Kidney (tissue), 14 donors: ENCODE data around the gene VWA3A. TPM values are rescaled to one million over a fixed set of nuclear protein-coding genes. Genes with fewer than 3 reads are reported as not detected.
"Not testable (repeated sequence)": the region's sequence is repeated elsewhere in the genome, so short reads cannot be mapped to it uniquely, and the experiment has no call there.

Experiments used
- DNase-seq, 5 donors: peaks; one replicate each; pipeline ENCODE4 v3.0.0-alpha.2; 2013 to 2020
- FAIRE-seq: peaks from 2 replicates; lab custom pipeline; 2012; peaks lifted over from hg19 to GRCh38; lab: Jason Lieb, UNC
- H3K27ac ChIP-seq, 2 donors: one replicate each; pipeline ENCODE4 v1.7.0; 2013; ENCODE audit warnings: low read depth in 2 of 2, low read length in 2 of 2, inconsistent platforms in 1 of 2
- H3K27me3 ChIP-seq: one replicate; pipeline ENCODE4 v1.7.1; 2013; ENCODE audit warnings: low read length, inconsistent platforms; ENCODE audit not compliant: control insufficient read depth, insufficient read depth
- H3K36me3 ChIP-seq, 3 donors: one replicate each; pipeline versions ENCODE4 v1.7.0 to v1.7.1; 2013; ENCODE audit warnings: low read length in 3 of 3, control low read depth in 1 of 3, inconsistent platforms in 1 of 3; ENCODE audit not compliant: insufficient read depth in 3 of 3, control insufficient read depth in 2 of 3
- H3K4me1 ChIP-seq, 3 donors: one replicate each; pipeline versions ENCODE4 v1.7.0 to v1.7.1; 2013; ENCODE audit warnings: low read length in 3 of 3, inconsistent platforms in 1 of 3, low read depth in 1 of 3; ENCODE audit not compliant: control insufficient read depth in 2 of 3, insufficient read depth in 2 of 3
- H3K4me3 ChIP-seq, 3 donors: one replicate each; pipeline versions ENCODE4 v1.7.0 to v1.8.1; 2013; ENCODE audit warnings: low read length in 3 of 3, control low read depth in 1 of 3, inconsistent platforms in 1 of 3
- H3K9ac ChIP-seq, 3 donors: one replicate each; pipeline versions ENCODE4 v1.7.0 to v1.7.1; 2013; ENCODE audit warnings: low read length in 3 of 3, control low read depth in 1 of 3, inconsistent platforms in 1 of 3
- H3K9me3 ChIP-seq, 3 donors: one replicate each; pipeline versions ENCODE4 v1.7.0 to v1.7.1; 2013; ENCODE audit warnings: low read length in 3 of 3, control low read depth in 1 of 3, inconsistent platforms in 1 of 3; ENCODE audit not compliant: control insufficient read depth in 2 of 3, insufficient read depth in 1 of 3
- CTCF ChIP-seq: IDR thresholded peaks from 3 replicates; pipeline ENCODE4 v1.5.1; 2012; ENCODE audit warnings: mild to moderate bottlenecking, moderate library complexity, borderline replicate concordance; ENCODE audit not compliant: insufficient read depth; ENCODE audit errors: extremely low read depth
- intact Hi-C: fragments of 100-400 bp; cut with DNase I; formaldehyde crosslinking; loops from one replicate; pipeline ENCODE4 v1.11.1; 2022
- polyA plus RNA-seq: library from polyadenylated mRNA; stranded (reverse); fragments of 350-450 nt; fragmentation: Illumina TruSeq; extraction: RNeasy Lipid Tissue Mini Kit (QIAGEN cat#74804); gene quantifications from one replicate; pipeline ENCODE4 v1.2.3, GENCODE V29; 2014; ENCODE audit warnings: low read depth, low replicate concordance; ENCODE audit not compliant: insufficient read depth
- total RNA-seq: library from RNA; stranded (reverse); fragmentation: NEBNext Ultra II Directional; extraction: Animal tissue kit (Norgen Biotek cat#: 25700); gene quantifications from one replicate; pipeline ENCODE4 v1.2.1, GENCODE V29; 2021
- donor health status: control.
- donor health status: control.
- donor health status: control.
- donor health status: control.
- donor health status: control.
- donor health status: DM: yes; HTN: yes; CAD: no.
- donor health status: Normal renal cell carcinoma (clear cell type).

VWA3A gene
- total and polyA plus RNA-seq, 2 donors from 2014 or later: 0.13 to 0.76 TPM

GRCh38 chr16:22123759-22124490, 31.6 kb downstream of the VWA3A start:
- H3K36me3 ChIP-seq: no peaks in the 10 kb centered on the region
- no peaks in the 10 kb centered on the region for H3K4me1 ChIP-seq
- H3K9me3 ChIP-seq: no peaks in the 10 kb centered on the region
- intact Hi-C loops: no loop called here
- H3K27me3 ChIP-seq: no peaks in the 10 kb centered on the region
- H3K9ac ChIP-seq: no peak overlapping the region
- FAIRE-seq: no peak
- no peak overlapping the region for H3K27ac ChIP-seq
- no peak for TF ChIP-seq CTCF
- no peak overlapping the region for H3K4me3 ChIP-seq
- peak in 1 of 5 donors; percentile 12 for DNase-seq

- intact Hi-C loops: no loop called here
Measured at GRCh38 chr16:22124583-22125284, 32.4 kb downstream of the VWA3A start.

GRCh38 chr16:22126037-22126558, 33.8 kb downstream of the VWA3A start:
- no peaks in the 10 kb centered on the region for H3K27me3 ChIP-seq
- H3K27ac ChIP-seq: no peak overlapping the region
- no peak for DNase-seq
- H3K9ac ChIP-seq: no peak overlapping the region
- H3K36me3 ChIP-seq: no peaks in the 10 kb centered on the region
- intact Hi-C loops: no loop called here
- H3K4me1 ChIP-seq: no peaks in the 10 kb centered on the region
- H3K9me3 ChIP-seq: no peaks in the 10 kb centered on the region
- TF ChIP-seq CTCF: no peak
- H3K4me3 ChIP-seq: no peak overlapping the region
- FAIRE-seq: no peak

More at GRCh38 chr16:22124583-22125284, 32.4 kb downstream of the VWA3A start:
- no peak for FAIRE-seq
- DNase-seq: no peak
- no peaks in the 10 kb centered on the region for H3K4me1 ChIP-seq
- H3K4me3 ChIP-seq: no peak overlapping the region
- no peak overlapping the region for H3K9ac ChIP-seq
- H3K27ac ChIP-seq: no peak overlapping the region
- no peak for TF ChIP-seq CTCF
- no peaks in the 10 kb centered on the region for H3K9me3 ChIP-seq
- no peaks in the 10 kb centered on the region for H3K27me3 ChIP-seq
- no peaks in the 10 kb centered on the region for H3K36me3 ChIP-seq

GRCh38 chr16:22128537-22128936, 36.2 kb downstream of the VWA3A start:
- not testable (repeated sequence) for FAIRE-seq

More at GRCh38 chr16:22128537-22128936, 36.2 kb downstream of the VWA3A start:
- intact Hi-C loops, H3K27me3 ChIP-seq, H3K27ac ChIP-seq, H3K4me1 ChIP-seq, H3K36me3 ChIP-seq, H3K4me3 ChIP-seq, DNase-seq, H3K9me3 ChIP-seq, H3K9ac ChIP-seq: not testable (repeated sequence)
